ENCODE measurements around the gene HMGXB3. TPM values are rescaled to one million over a fixed set of nuclear protein-coding genes. Genes with fewer than 3 reads are reported as not detected.

Gene HMGXB3
- total RNA-seq, 2 experiments from 2014 or later: 27.4 to 29.3 TPM

GRCh38 chr5:150022158-150022531 is 21.6 kb downstream of the HMGXB3 start:
- intact Hi-C loops (cut with DNase I, micrococcal nuclease): no loop called here
- Histone ChIP-seq H3K9me3 (ENCODE audit: control insufficient read depth in 1 of 2, insufficient read depth in 1 of 2, low read length in 2 of 2) (no peaks in the 10 kb centered on the region), H3K4me1 (ENCODE audit: insufficient read depth, low read length) (no peaks in the 10 kb centered on the region), H3K4me3 (ENCODE audit: low read length) (no peak overlapping the region), H3K27ac (ENCODE audit: low read depth in 1 of 2, low read length in 2 of 2) (no peak overlapping the region), H3K27me3 (ENCODE audit: control insufficient read depth in 1 of 2, insufficient read depth in 2 of 2, low read length in 2 of 2) (no peaks in the 10 kb centered on the region), H3K36me3 (ENCODE audit: insufficient read depth, low read length) (peaks cover 94% of the 10 kb centered on the region)
- Mint-ChIP-seq H3K27me3 (no peaks in the 10 kb centered on the region), H3K9me3 (no peaks in the 10 kb centered on the region), H3K36me3 (ENCODE audit: low read depth) (peaks cover 100% of the 10 kb centered on the region), H3K4me3 (no peak overlapping the region), H3K27ac (no peak overlapping the region), H3K4me1 (ENCODE audit: low read depth) (no peaks in the 10 kb centered on the region)
- ChIA-PET CTCF (no interaction called here), POLR2A (no interaction called here)
- ATAC-seq (ENCODE audit: poor library complexity) (no peak), DNase-seq (no peak)
- TF ChIP-seq CTCF (IDR thresholded peaks at IDR 0.05): no peak

GRCh38 chr5:150022681-150023080 is 22.1 kb downstream of the HMGXB3 start:
- Histone ChIP-seq H3K4me3 (ENCODE audit: low read length) (no peak overlapping the region), H3K36me3 (ENCODE audit: insufficient read depth, low read length) (peaks cover 94% of the 10 kb centered on the region), H3K9me3 (ENCODE audit: control insufficient read depth in 1 of 2, insufficient read depth in 1 of 2, low read length in 2 of 2) (no peaks in the 10 kb centered on the region), H3K4me1 (ENCODE audit: insufficient read depth, low read length) (no peaks in the 10 kb centered on the region), H3K27ac (ENCODE audit: low read depth in 1 of 2, low read length in 2 of 2) (no peak overlapping the region), H3K27me3 (ENCODE audit: control insufficient read depth in 1 of 2, insufficient read depth in 2 of 2, low read length in 2 of 2) (no peaks in the 10 kb centered on the region)
- TF ChIP-seq CTCF (IDR thresholded peaks at IDR 0.05): no peak
- H3K9me3 Mint-ChIP-seq: no peaks in the 10 kb centered on the region
- POLR2A ChIA-PET: no interaction called here
- CTCF ChIA-PET: no interaction called here
- no peaks in the 10 kb centered on the region for H3K27me3 Mint-ChIP-seq
- ATAC-seq (ENCODE audit: poor library complexity): no peak
- no peaks in the 10 kb centered on the region for H3K4me1 Mint-ChIP-seq (ENCODE audit: low read depth)
- H3K27ac Mint-ChIP-seq: no peak overlapping the region
- H3K36me3 Mint-ChIP-seq (ENCODE audit: low read depth): peaks cover 100% of the 10 kb centered on the region
- intact Hi-C loops (cut with DNase I, micrococcal nuclease): no loop called here
- H3K4me3 Mint-ChIP-seq: no peak overlapping the region
- no peak for DNase-seq

- Mint-ChIP-seq H3K4me3 (no peak overlapping the region), H3K9me3 (no peaks in the 10 kb centered on the region), H3K4me1 (ENCODE audit: low read depth) (no peaks in the 10 kb centered on the region), H3K27me3 (no peaks in the 10 kb centered on the region), H3K36me3 (ENCODE audit: low read depth) (peaks cover 100% of the 10 kb centered on the region), H3K27ac (no peak overlapping the region)
- H3K9me3 ChIP-seq (ENCODE audit: control insufficient read depth in 1 of 2, insufficient read depth in 1 of 2, low read length in 2 of 2): no peaks in the 10 kb centered on the region
- TF ChIP-seq CTCF (IDR thresholded peaks at IDR 0.05): no peak
- ChIA-PET CTCF (no interaction called here), POLR2A (no interaction called here)
- no peaks in the 10 kb centered on the region for H3K4me1 ChIP-seq (ENCODE audit: insufficient read depth, low read length)
- DNase-seq (no peak), ATAC-seq (ENCODE audit: poor library complexity) (no peak)
- H3K27ac ChIP-seq (ENCODE audit: low read depth in 1 of 2, low read length in 2 of 2): no peak overlapping the region
- intact Hi-C loops (cut with DNase I, micrococcal nuclease): no loop called here
- H3K27me3 ChIP-seq (ENCODE audit: control insufficient read depth in 1 of 2, insufficient read depth in 2 of 2, low read length in 2 of 2): no peaks in the 10 kb centered on the region
- H3K36me3 ChIP-seq (ENCODE audit: insufficient read depth, low read length): peaks cover 94% of the 10 kb centered on the region
- no peak overlapping the region for H3K4me3 ChIP-seq (ENCODE audit: low read length)
Observed at GRCh38 chr5:150023136-150023535, 22.6 kb downstream of the HMGXB3 start.

Measured in CD4-positive, alpha-beta T cell (primary cell).